GM19468 (cell line): ENCODE results near the gene CYP4X1.
"Not testable (repeated sequence)": the region's sequence is repeated elsewhere in the genome, so short reads cannot be mapped to it uniquely, and the experiment has no call there.

Experiments
- ATAC-seq: cut with Tn5 transposase; IDR thresholded peaks from one replicate; pipeline ENCODE4 v1.9.1; 2021; ENCODE audit warnings: mild to moderate bottlenecking, moderate library complexity, moderate number of reproducible peaks; ENCODE audit not compliant: unreplicated experiment; ENCODE audit errors: extremely low read depth

The CYP4X1 gene

GRCh38 chr1:47023268-47024140 is at the start of gene CYP4X1:
CYP4X1 (plus strand) TSS chr1:47023669; CDS start chr1:47023818, 149 bp downstream.
- ATAC-seq = no peak

- ATAC-seq = no peak
These were observed 40.2 kb upstream of the CYP4X1 start for GRCh38 chr1:46983166-46983829.

- ATAC-seq = no peak
These were observed 39.5 kb upstream of the CYP4X1 start for GRCh38 chr1:46983830-46984586.

- ATAC-seq = not testable (repeated sequence)
These were observed 32.9 kb upstream of the CYP4X1 start for GRCh38 chr1:46990541-46990940.

- ATAC-seq = no peak
These were observed 32.2 kb upstream of the CYP4X1 start for GRCh38 chr1:46991083-46991923.

- no peak for ATAC-seq
These were observed 26.7 kb upstream of the CYP4X1 start for GRCh38 chr1:46996659-46997281.

GRCh38 chr1:47002211-47002610 is 21.3 kb upstream of the CYP4X1 start:
- no peak for ATAC-seq

GRCh38 chr1:47003896-47004403 is 19.5 kb upstream of the CYP4X1 start:
- no peak for ATAC-seq

- not testable (repeated sequence) for ATAC-seq
These were observed 17.0 kb upstream of the CYP4X1 start for GRCh38 chr1:47006437-47006836.

- no peak for ATAC-seq
These were observed 10.2 kb upstream of the CYP4X1 start for GRCh38 chr1:47013293-47013692.

GRCh38 chr1:47021070-47021469 is 2.4 kb upstream of the CYP4X1 start:
- no peak for ATAC-seq

- no peak for ATAC-seq
These were observed 802 bp downstream of the CYP4X1 start for GRCh38 chr1:47024141-47024801.

GRCh38 chr1:47030170-47030805 is 6.8 kb downstream of the CYP4X1 start:
- no peak for ATAC-seq

GRCh38 chr1:47031059-47031458 is 7.6 kb downstream of the CYP4X1 start:
- no peak for ATAC-seq

GRCh38 chr1:47031585-47031984 is 8.1 kb downstream of the CYP4X1 start:
- no peak for ATAC-seq

GRCh38 chr1:47036764-47037163 is 13.3 kb downstream of the CYP4X1 start:
- ATAC-seq = no peak

- no peak for ATAC-seq
These were observed 35.9 kb downstream of the CYP4X1 start for GRCh38 chr1:47059376-47059775.

- no peak for ATAC-seq
These were observed 43.7 kb downstream of the CYP4X1 start, which contains the start of gene CYP4Z1 for GRCh38 chr1:47067097-47067594. CYP4Z1 (plus strand) TSS chr1:47067231; CDS start chr1:47067491, 260 bp downstream.
